ENCODE measurements around the gene CDCP1. TPM values are rescaled to one million over a fixed set of nuclear protein-coding genes. Genes with fewer than 3 reads are reported as not detected.

Gene CDCP1
- total RNA-seq, 5 donors from 2014 or later (not counting 1 experiment from before 2014, with no cell fraction given), result 0.36 to 1.7 (median 0.55) TPM

DNA sequence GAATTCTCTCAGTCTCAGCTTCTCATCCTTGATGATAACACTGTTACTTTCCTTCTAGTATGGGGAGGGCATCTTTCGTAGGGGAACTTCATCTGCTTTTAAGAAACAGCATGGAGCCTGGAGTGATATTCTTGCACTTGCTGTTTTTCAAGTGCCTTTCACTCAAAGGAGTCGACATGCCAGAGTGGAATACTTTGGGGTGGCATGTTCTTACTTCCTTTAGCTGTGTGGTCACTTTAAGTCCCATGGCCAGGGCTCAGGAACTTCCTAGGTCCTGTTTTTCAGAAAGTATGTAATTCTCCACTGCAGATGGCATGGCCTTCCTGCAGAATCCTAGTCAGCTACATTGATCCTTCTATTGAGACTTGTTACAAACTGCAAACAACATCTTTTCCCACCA is 28.1 kb upstream of the CDCP1 start:
- peaks cover 0 to 2% of the 10 kb centered on the region in 2 experiments for H3K4me1 ChIP-seq (ENCODE audit: control insufficient read depth in 1 of 2, extremely low read depth in 1 of 2, insufficient read depth in 2 of 2, low read length in 2 of 2)
- Mint-ChIP-seq H3K4me3 (no peak overlapping the region), H3K9me3 (no peaks in the 10 kb centered on the region), H3K36me3 (no peaks in the 10 kb centered on the region), H3K27ac (no peak overlapping the region), H3K27me3 (peaks cover 0 to 7% of the 10 kb centered on the region in 2 donors), H3K4me1 (peaks cover 0 to 16% (median 6%) of the 10 kb centered on the region in 3 donors)
- DNase-seq (no peak), ATAC-seq (replicated peaks in 1 of 4) (no peak)
- no peak overlapping the region for H3K4me3 ChIP-seq (ENCODE audit: control insufficient read depth in 1 of 2, extremely low read depth in 1 of 2, low read length in 1 of 2)
- CTCF ChIA-PET, result no interaction called here
- H3K27ac ChIP-seq (ENCODE audit: low read length), result no peak overlapping the region
- POLR2A ChIA-PET, result no interaction called here
- no peaks in the 10 kb centered on the region for H3K9me3 ChIP-seq
- 38% methylated on average over 1 of the region's 2 CpGs for WGBS (ENCODE audit: insufficient coverage)
- H3K27me3 ChIP-seq (replicated peaks in 1 of 2; ENCODE audit: control insufficient read depth in 2 of 2, extremely low read depth in 1 of 2, insufficient read depth in 2 of 2, low read length in 1 of 2), result peaks cover 0 to 26% of the 10 kb centered on the region in 2 experiments
- no peaks in the 10 kb centered on the region for H3K36me3 ChIP-seq (ENCODE audit: control insufficient read depth in 2 of 2, extremely low read depth in 1 of 2, insufficient read depth in 1 of 2, low read length in 1 of 2)

GRCh38 chr3:45173776-45174175 is 27.6 kb upstream of the CDCP1 start:
- no peak overlapping the region for H3K4me3 ChIP-seq (ENCODE audit: control insufficient read depth in 1 of 2, extremely low read depth in 1 of 2, low read length in 1 of 2)
- H3K4me3 Mint-ChIP-seq, result no peak overlapping the region
- H3K4me1 ChIP-seq (ENCODE audit: control insufficient read depth in 1 of 2, extremely low read depth in 1 of 2, insufficient read depth in 2 of 2, low read length in 2 of 2), result peaks cover 0 to 2% of the 10 kb centered on the region in 2 experiments
- no peaks in the 10 kb centered on the region for H3K9me3 Mint-ChIP-seq
- peaks cover 0 to 22% of the 10 kb centered on the region in 2 experiments for H3K27me3 ChIP-seq (replicated peaks in 1 of 2; ENCODE audit: control insufficient read depth in 2 of 2, extremely low read depth in 1 of 2, insufficient read depth in 2 of 2, low read length in 1 of 2)
- WGBS (ENCODE audit: insufficient coverage), result no CpG with 5 or more reads among the region's 1 CpG
- ATAC-seq (replicated peaks in 1 of 4) (no peak), DNase-seq (no peak)
- H3K27me3 Mint-ChIP-seq, result peaks cover 0 to 7% of the 10 kb centered on the region in 2 donors
- H3K36me3 ChIP-seq (ENCODE audit: control insufficient read depth in 2 of 2, extremely low read depth in 1 of 2, insufficient read depth in 1 of 2, low read length in 1 of 2), result no peaks in the 10 kb centered on the region
- H3K9me3 ChIP-seq, result no peaks in the 10 kb centered on the region
- peaks cover 0 to 16% (median 6%) of the 10 kb centered on the region in 3 donors for H3K4me1 Mint-ChIP-seq
- no peak overlapping the region for H3K27ac ChIP-seq (ENCODE audit: low read length)
- POLR2A ChIA-PET, result no interaction called here
- H3K27ac Mint-ChIP-seq, result no peak overlapping the region
- H3K36me3 Mint-ChIP-seq, result no peaks in the 10 kb centered on the region
- CTCF ChIA-PET, result no interaction called here

DNA sequence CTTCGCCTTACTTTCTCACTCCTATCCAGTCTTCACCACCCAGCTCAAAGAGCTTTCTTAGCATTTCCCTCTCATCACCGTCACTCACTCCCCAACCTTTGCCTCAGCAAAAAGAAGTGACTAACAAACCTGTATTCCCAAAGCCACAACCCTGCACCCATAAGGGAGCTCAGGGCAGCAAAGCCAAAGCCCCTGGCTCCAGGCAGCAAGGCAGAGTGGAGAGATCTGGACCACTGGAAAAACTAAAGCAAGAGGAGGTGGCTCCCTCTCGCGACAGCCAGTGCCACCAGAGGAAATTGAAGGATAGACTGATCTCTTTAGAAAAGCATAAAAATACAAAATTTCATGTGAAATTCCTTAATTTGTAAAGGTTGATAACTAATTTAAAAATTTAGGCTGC is 25.1 kb upstream of the CDCP1 start:
- Mint-ChIP-seq H3K4me3 (no peak overlapping the region), H3K36me3 (no peaks in the 10 kb centered on the region), H3K27ac (no peak overlapping the region), H3K9me3 (peaks cover 0 to 2% (median 0%) of the 10 kb centered on the region in 3 donors), H3K4me1 (peaks cover 19 to 31% (median 27%) of the 10 kb centered on the region in 3 donors), H3K27me3 (peaks cover 0 to 5% of the 10 kb centered on the region in 2 donors)
- ATAC-seq (replicated peaks in 1 of 4), result no peak
- Histone ChIP-seq H3K36me3 (ENCODE audit: control insufficient read depth in 2 of 2, extremely low read depth in 1 of 2, insufficient read depth in 1 of 2, low read length in 1 of 2) (no peaks in the 10 kb centered on the region), H3K9me3 (no peaks in the 10 kb centered on the region), H3K27me3 (replicated peaks in 1 of 2; ENCODE audit: control insufficient read depth in 2 of 2, extremely low read depth in 1 of 2, insufficient read depth in 2 of 2, low read length in 1 of 2) (peaks cover 0 to 13% of the 10 kb centered on the region in 2 experiments), H3K27ac (ENCODE audit: low read length) (no peak overlapping the region), H3K4me3 (ENCODE audit: control insufficient read depth in 1 of 2, extremely low read depth in 1 of 2, low read length in 1 of 2) (no peak overlapping the region), H3K4me1 (ENCODE audit: control insufficient read depth in 1 of 2, extremely low read depth in 1 of 2, insufficient read depth in 2 of 2, low read length in 2 of 2) (peaks cover 15 to 16% of the 10 kb centered on the region in 2 experiments)
- ChIA-PET CTCF (no interaction called here), POLR2A (no interaction called here)
- 81% methylated on average over 2 of the region's 4 CpGs for WGBS (ENCODE audit: insufficient coverage)
- DNase-seq, result no peak

- H3K27ac Mint-ChIP-seq, result no peak overlapping the region
- Histone ChIP-seq H3K27me3 (replicated peaks in 1 of 2; ENCODE audit: control insufficient read depth in 2 of 2, extremely low read depth in 1 of 2, insufficient read depth in 2 of 2, low read length in 1 of 2) (peaks cover 0 to 12% of the 10 kb centered on the region in 2 experiments), H3K27ac (ENCODE audit: low read length) (no peak overlapping the region), H3K4me3 (ENCODE audit: control insufficient read depth in 1 of 2, extremely low read depth in 1 of 2, low read length in 1 of 2) (no peak overlapping the region), H3K9me3 (no peaks in the 10 kb centered on the region), H3K36me3 (ENCODE audit: control insufficient read depth in 2 of 2, extremely low read depth in 1 of 2, insufficient read depth in 1 of 2, low read length in 1 of 2) (no peaks in the 10 kb centered on the region), H3K4me1 (ENCODE audit: control insufficient read depth in 1 of 2, extremely low read depth in 1 of 2, insufficient read depth in 2 of 2, low read length in 2 of 2) (peaks cover 16 to 17% of the 10 kb centered on the region in 2 experiments)
- H3K9me3 Mint-ChIP-seq, result peaks cover 0 to 6% (median 0%) of the 10 kb centered on the region in 3 donors
- H3K4me1 Mint-ChIP-seq, result peaks cover 24 to 31% (median 30%) of the 10 kb centered on the region in 3 donors
- peaks cover 0 to 5% of the 10 kb centered on the region in 2 donors for H3K27me3 Mint-ChIP-seq
- H3K36me3 Mint-ChIP-seq, result no peaks in the 10 kb centered on the region
- ChIA-PET POLR2A (no interaction called here), CTCF (no interaction called here)
- H3K4me3 Mint-ChIP-seq, result no peak overlapping the region
- 71% methylated on average over 2 of the region's 3 CpGs for WGBS (ENCODE audit: insufficient coverage)
- no peak for DNase-seq
- ATAC-seq (replicated peaks in 1 of 4), result no peak
Measured at GRCh38 chr3:45170096-45170495, 23.9 kb upstream of the CDCP1 start.

GRCh38 chr3:45169125-45169904 is 23.1 kb upstream of the CDCP1 start:
- ChIA-PET POLR2A (no interaction called here), CTCF (no interaction called here)
- no peak overlapping the region for H3K27ac ChIP-seq (ENCODE audit: low read length)
- Mint-ChIP-seq H3K27ac (peak overlapping the region in 1 of 2 donors; percentile 69), H3K4me1 (peaks cover 24 to 31% (median 30%) of the 10 kb centered on the region in 3 donors), H3K4me3 (no peak overlapping the region), H3K36me3 (no peaks in the 10 kb centered on the region), H3K9me3 (peaks cover 0 to 6% (median 0%) of the 10 kb centered on the region in 3 donors), H3K27me3 (peaks cover 0 to 5% of the 10 kb centered on the region in 2 donors)
- ATAC-seq (replicated peaks in 1 of 4) (no peak), DNase-seq (no peak)
- H3K4me1 ChIP-seq (ENCODE audit: control insufficient read depth in 1 of 2, extremely low read depth in 1 of 2, insufficient read depth in 2 of 2, low read length in 2 of 2), result peaks cover 16 to 17% of the 10 kb centered on the region in 2 experiments
- H3K36me3 ChIP-seq (ENCODE audit: control insufficient read depth in 2 of 2, extremely low read depth in 1 of 2, insufficient read depth in 1 of 2, low read length in 1 of 2), result no peaks in the 10 kb centered on the region
- H3K27me3 ChIP-seq (replicated peaks in 1 of 2; ENCODE audit: control insufficient read depth in 2 of 2, extremely low read depth in 1 of 2, insufficient read depth in 2 of 2, low read length in 1 of 2), result peaks cover 0 to 8% of the 10 kb centered on the region in 2 experiments
- no peaks in the 10 kb centered on the region for H3K9me3 ChIP-seq
- no peak overlapping the region for H3K4me3 ChIP-seq (ENCODE audit: control insufficient read depth in 1 of 2, extremely low read depth in 1 of 2, low read length in 1 of 2)
- WGBS (ENCODE audit: insufficient coverage), result 89% methylated on average over 8 of the region's 12 CpGs

GRCh38 chr3:45168451-45168850 is 22.3 kb upstream of the CDCP1 start:
- Histone ChIP-seq H3K4me3 (ENCODE audit: control insufficient read depth in 1 of 2, extremely low read depth in 1 of 2, low read length in 1 of 2) (no peak overlapping the region), H3K27ac (ENCODE audit: low read length) (no peak overlapping the region), H3K36me3 (ENCODE audit: control insufficient read depth in 2 of 2, extremely low read depth in 1 of 2, insufficient read depth in 1 of 2, low read length in 1 of 2) (no peaks in the 10 kb centered on the region), H3K9me3 (no peaks in the 10 kb centered on the region), H3K4me1 (ENCODE audit: control insufficient read depth in 1 of 2, extremely low read depth in 1 of 2, insufficient read depth in 2 of 2, low read length in 2 of 2) (peaks cover 16 to 17% of the 10 kb centered on the region in 2 experiments), H3K27me3 (replicated peaks in 1 of 2; ENCODE audit: control insufficient read depth in 2 of 2, extremely low read depth in 1 of 2, insufficient read depth in 2 of 2, low read length in 1 of 2) (peaks cover 0 to 11% of the 10 kb centered on the region in 2 experiments)
- Mint-ChIP-seq H3K36me3 (no peaks in the 10 kb centered on the region), H3K27me3 (peaks cover 0 to 4% of the 10 kb centered on the region in 2 donors), H3K9me3 (peaks cover 0 to 6% (median 0%) of the 10 kb centered on the region in 3 donors), H3K4me1 (peaks cover 24 to 31% (median 30%) of the 10 kb centered on the region in 3 donors), H3K4me3 (no peak overlapping the region), H3K27ac (peak overlapping the region in 1 of 2 donors; percentile 92)
- no peak for ATAC-seq (replicated peaks in 1 of 4)
- ChIA-PET CTCF (interaction anchor here in 1 of 2 donors (0.6 kb wide), 1 partner anchor 41 kb away, joined by 4 read pairs; no protein-coding TSS in a partner anchor), POLR2A (no interaction called here)
- DNase-seq, result no peak
- 71% methylated on average over 3 of the region's 4 CpGs for WGBS (ENCODE audit: insufficient coverage)
